Stimulated activated CD8-positive, alpha-beta memory T cell treated with anti-CD3 and anti-CD28 coated beads, Interleukin-7, amount 100 ng/mL, for 1 hour (primary cell): ENCODE measurements around the gene XRCC4.
"Not testable (repeated sequence)": the region's sequence is repeated elsewhere in the genome, so short reads cannot be mapped to it uniquely, and the experiment has no call there.

ENCODE experiments used
- DNase-seq, 2 donors: peaks; one replicate each; pipeline ENCODE4 v3.0.0-alpha.2; 2020; ENCODE audit warnings: low read depth in 2 of 2

XRCC4 gene

GRCh38 chr5:83076742-83077661, at the start of gene XRCC4, which contains the start of gene TMEM167A:
XRCC4 (plus strand) TSS chr5:83077547; CDS start chr5:83104920, 27,373 bp downstream.
TMEM167A (minus strand) TSS chr5:83077394; CDS start chr5:83077323, 71 bp downstream.
- DNase-seq: peak; percentile 83 to 88

- no peak for DNase-seq
Measured at GRCh38 chr5:83029912-83030311, 47.4 kb upstream of the XRCC4 start.

- DNase-seq: no peak
Measured at GRCh38 chr5:83031381-83031780, 46.0 kb upstream of the XRCC4 start.

GRCh38 chr5:83034036-83034435, 43.3 kb upstream of the XRCC4 start:
- DNase-seq: no peak

- DNase-seq: no peak
Measured at GRCh38 chr5:83034528-83035207, 42.7 kb upstream of the XRCC4 start.

GRCh38 chr5:83035373-83036100, 41.8 kb upstream of the XRCC4 start:
- DNase-seq: no peak

GRCh38 chr5:83036991-83037575, 40.3 kb upstream of the XRCC4 start:
- DNase-seq: no peak

- DNase-seq: no peak
Measured at GRCh38 chr5:83038924-83039323, 38.4 kb upstream of the XRCC4 start.

GRCh38 chr5:83042507-83042906, 34.8 kb upstream of the XRCC4 start:
- no peak for DNase-seq

- no peak for DNase-seq
Measured at GRCh38 chr5:83044926-83045325, 32.4 kb upstream of the XRCC4 start.

- DNase-seq: no peak
Measured at GRCh38 chr5:83048277-83048676, 29.1 kb upstream of the XRCC4 start.

GRCh38 chr5:83048811-83049210, 28.5 kb upstream of the XRCC4 start:
- DNase-seq: no peak

- no peak for DNase-seq
Measured at GRCh38 chr5:83049370-83049885, 27.9 kb upstream of the XRCC4 start.

- no peak for DNase-seq
Measured at GRCh38 chr5:83050723-83051340, 26.5 kb upstream of the XRCC4 start.

- DNase-seq: no peak
Measured at GRCh38 chr5:83055166-83055565, 22.2 kb upstream of the XRCC4 start.

- no peak for DNase-seq
Measured at GRCh38 chr5:83058726-83059125, 18.6 kb upstream of the XRCC4 start.

GRCh38 chr5:83059341-83059740, 18.0 kb upstream of the XRCC4 start:
- no peak for DNase-seq

- no peak for DNase-seq
Measured at GRCh38 chr5:83066548-83067110, 10.7 kb upstream of the XRCC4 start.

GRCh38 chr5:83067377-83067776, 10.0 kb upstream of the XRCC4 start:
- not testable (repeated sequence) for DNase-seq

- no peak for DNase-seq
Measured at GRCh38 chr5:83069096-83069799, 8.1 kb upstream of the XRCC4 start.
